GM12891 (cell line): Measurements from ENCODE around the gene TMEM178B.
"Not testable (repeated sequence)": the region's sequence is repeated elsewhere in the genome, so short reads cannot be mapped to it uniquely, and the experiment has no call there.

Experiments
- DNase-seq: peaks from one replicate; pipeline ENCODE4 v3.0.0; 2011; ENCODE audit warnings: low spot score; ENCODE audit not compliant: insufficient read length
- FAIRE-seq: peaks from 2 replicates; lab custom pipeline; 2011; peaks lifted over from hg19 to GRCh38; lab: Jason Lieb, UNC
- PAX5 ChIP-seq: IDR thresholded peaks from 2 replicates; pipeline ENCODE4 v1.6.1; 2011; ENCODE audit warnings: low read length, moderate library complexity, mild to moderate bottlenecking; ENCODE audit not compliant: insufficient read depth, severe bottlenecking
- POLR2A ChIP-seq: IDR thresholded peaks from 2 replicates; pipeline ENCODE4 v1.6.1; 2011; ENCODE audit warnings: low read depth, low read length, control low read depth
- POLR2AphosphoS5 ChIP-seq: IDR thresholded peaks from 2 replicates; pipeline ENCODE4 v1.6.1; 2011; ENCODE audit warnings: low read depth, low read length, control low read depth
- POU2F2 ChIP-seq: IDR thresholded peaks from 2 replicates; pipeline ENCODE4 v1.6.1; 2011; ENCODE audit warnings: low read depth, mild to moderate bottlenecking, control low read depth, low read length, moderate library complexity
- SPI1 ChIP-seq: IDR thresholded peaks from 2 replicates; pipeline ENCODE4 v1.6.1; 2011; ENCODE audit warnings: low read depth, low read length, control low read depth
- TAF1 ChIP-seq: IDR thresholded peaks from 2 replicates; pipeline ENCODE4 v1.6.1; 2011; ENCODE audit warnings: low read depth, low read length, control low read depth

TMEM178B gene

GRCh38 chr7:141157138-141157765, 83.4 kb downstream of the TMEM178B start:
- DNase-seq (no peak), FAIRE-seq (no peak)
- TF ChIP-seq POLR2A (no peak), POU2F2 (no peak), TAF1 (no peak), SPI1 (no peak), PAX5 (no peak), POLR2AphosphoS5 (no peak)

GRCh38 chr7:141158561-141158960, 84.7 kb downstream of the TMEM178B start:
- DNase-seq (no peak), FAIRE-seq (no peak)
- TF ChIP-seq POLR2AphosphoS5 = no peak
- TF ChIP-seq SPI1 = no peak
- TF ChIP-seq POU2F2 = no peak
- no peak for TF ChIP-seq PAX5
- no peak for TF ChIP-seq POLR2A
- no peak for TF ChIP-seq TAF1

GRCh38 chr7:141160246-141160860, 86.5 kb downstream of the TMEM178B start:
- FAIRE-seq (no peak), DNase-seq (no peak)
- TF ChIP-seq POLR2A (no peak), POLR2AphosphoS5 (no peak)

- TF ChIP-seq PAX5 (no peak), POLR2AphosphoS5 (no peak), POLR2A (no peak), POU2F2 (no peak), SPI1 (no peak), TAF1 (no peak)
- FAIRE-seq (no peak), DNase-seq (no peak)
Observed at GRCh38 chr7:141161550-141162535, 88.0 kb downstream of the TMEM178B start.

GRCh38 chr7:141165521-141165920, 91.7 kb downstream of the TMEM178B start:
- DNase-seq (no peak), FAIRE-seq (no peak)
- no peak for TF ChIP-seq POLR2AphosphoS5
- no peak for TF ChIP-seq TAF1
- no peak for TF ChIP-seq POU2F2
- no peak for TF ChIP-seq PAX5
- TF ChIP-seq POLR2A = no peak
- no peak for TF ChIP-seq SPI1

GRCh38 chr7:141166926-141167325, 93.1 kb downstream of the TMEM178B start:
- DNase-seq = no peak
- FAIRE-seq = no peak

GRCh38 chr7:141167381-141167964, 93.6 kb downstream of the TMEM178B start:
- TF ChIP-seq POLR2AphosphoS5 (no peak), SPI1 (no peak), TAF1 (no peak), POU2F2 (no peak), PAX5 (no peak), POLR2A (no peak)
- FAIRE-seq (no peak), DNase-seq (no peak)

More at GRCh38 chr7:141166926-141167325, 93.1 kb downstream of the TMEM178B start:
- no peak for TF ChIP-seq POU2F2

- not testable (repeated sequence) for DNase-seq, FAIRE-seq
Observed at GRCh38 chr7:141169157-141169556, 95.3 kb downstream of the TMEM178B start.

- not testable (repeated sequence) for DNase-seq, FAIRE-seq
Observed at GRCh38 chr7:141175728-141176127, 101.9 kb downstream of the TMEM178B start.

GRCh38 chr7:141177120-141177519, 103.3 kb downstream of the TMEM178B start:
- DNase-seq, FAIRE-seq: not testable (repeated sequence)
